Measurements from ENCODE around the gene ATP2B2.
"Not testable (repeated sequence)": the region's sequence is repeated elsewhere in the genome, so short reads cannot be mapped to it uniquely, and the experiment has no call there.

Gene ATP2B2

DNA sequence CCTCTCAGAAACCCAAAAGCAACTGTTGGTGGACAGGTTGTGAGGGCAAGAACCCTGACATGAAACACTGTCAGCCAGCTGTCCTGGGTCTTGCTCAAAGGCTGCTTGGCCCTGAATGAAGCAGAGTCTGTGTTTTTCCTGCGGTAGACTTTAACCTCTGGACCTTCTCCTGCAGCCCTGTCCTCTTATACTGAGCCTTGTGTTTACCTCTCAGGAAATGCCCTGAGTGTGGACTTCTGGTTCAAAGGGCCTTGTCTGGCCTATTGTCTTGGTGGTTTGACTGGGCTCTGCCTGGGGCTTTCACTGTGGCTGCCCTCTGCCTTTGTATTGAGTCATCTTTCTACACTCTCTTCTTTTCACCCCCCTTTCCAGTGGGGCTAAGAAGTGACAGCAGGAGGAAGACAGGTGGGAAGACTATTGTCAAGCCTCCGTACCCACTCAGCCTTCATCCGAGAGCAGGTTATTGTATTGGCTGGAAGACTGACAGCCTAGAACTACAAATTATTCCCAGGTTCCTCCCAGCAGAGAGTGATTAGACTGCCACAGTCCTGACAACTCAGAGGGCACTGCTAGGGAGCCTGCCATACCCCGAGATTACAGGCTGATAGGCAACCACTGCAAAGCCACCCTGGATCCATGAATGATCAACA, 187.9 kb downstream of the ATP2B2 start:
- DNase-seq = no peak

DNA sequence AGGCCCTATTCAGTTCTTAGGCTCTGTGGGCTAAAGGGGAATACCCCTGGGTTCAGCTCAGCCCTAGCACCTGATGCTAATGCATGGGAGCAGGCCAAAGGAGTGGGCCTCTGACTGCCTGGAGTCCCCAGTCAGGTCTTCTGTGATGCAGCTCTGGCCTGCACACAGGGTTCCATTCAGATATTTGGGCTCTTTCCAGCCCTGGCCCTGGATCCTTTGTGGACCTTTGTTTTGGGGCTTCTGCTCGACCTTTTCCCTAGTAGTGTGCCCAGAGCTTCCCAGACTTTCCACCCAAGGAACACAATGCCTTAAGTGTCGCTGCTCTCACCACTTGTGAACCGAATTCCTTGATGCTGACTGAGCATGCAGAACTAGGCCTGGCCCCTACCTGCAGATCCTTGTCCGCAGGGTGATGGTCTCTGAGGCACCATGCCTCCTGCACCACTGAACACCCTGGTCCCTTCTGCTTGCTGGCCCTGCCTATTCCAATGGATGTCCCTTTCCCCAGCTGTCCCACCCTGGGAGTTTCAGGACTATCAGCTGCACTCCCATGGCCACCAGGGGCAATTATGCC, 189.5 kb downstream of the ATP2B2 start:
- DNase-seq = no peak

DNA sequence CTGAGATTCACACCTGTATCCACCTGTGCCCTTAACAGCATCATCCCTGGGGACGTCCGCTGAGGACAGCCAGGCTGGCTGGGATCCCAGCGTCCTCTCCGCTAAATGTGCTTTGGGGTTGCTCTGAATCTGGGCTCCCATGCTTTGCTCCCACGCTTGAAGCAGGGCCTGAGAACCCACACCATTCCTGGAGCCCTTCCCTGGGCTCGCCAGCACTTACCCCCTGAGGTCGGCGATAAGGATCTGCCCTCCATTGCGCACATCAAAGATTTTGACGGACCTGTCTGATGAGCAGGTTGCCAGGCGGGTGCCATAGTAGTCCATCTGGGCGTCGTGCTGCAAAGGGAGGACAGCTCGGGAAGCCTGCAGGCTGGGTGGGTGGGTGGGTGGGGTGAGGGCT, 190.3 kb downstream of the ATP2B2 start:
- no peak for DNase-seq

DNA sequence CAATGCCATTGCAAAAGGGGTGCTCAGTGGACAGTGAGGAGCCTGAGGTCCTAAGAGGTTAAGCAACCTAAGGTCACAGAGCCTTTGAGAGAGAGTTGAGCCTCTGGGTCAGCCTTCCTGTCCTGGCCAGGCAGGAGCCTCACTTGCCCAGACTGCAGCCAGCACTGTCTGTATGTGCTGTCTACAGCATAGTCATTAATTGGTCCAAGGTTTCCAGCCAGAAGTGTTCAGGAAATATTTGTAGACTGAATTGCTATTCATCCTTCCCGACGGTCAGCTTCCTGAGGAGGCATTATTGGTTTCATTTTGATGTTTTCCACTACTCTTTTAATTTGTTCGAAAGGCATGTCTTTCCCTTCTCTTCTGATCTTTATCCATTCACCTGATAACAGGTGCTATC, 192.5 kb downstream of the ATP2B2 start:
- no peak for DNase-seq

DNA sequence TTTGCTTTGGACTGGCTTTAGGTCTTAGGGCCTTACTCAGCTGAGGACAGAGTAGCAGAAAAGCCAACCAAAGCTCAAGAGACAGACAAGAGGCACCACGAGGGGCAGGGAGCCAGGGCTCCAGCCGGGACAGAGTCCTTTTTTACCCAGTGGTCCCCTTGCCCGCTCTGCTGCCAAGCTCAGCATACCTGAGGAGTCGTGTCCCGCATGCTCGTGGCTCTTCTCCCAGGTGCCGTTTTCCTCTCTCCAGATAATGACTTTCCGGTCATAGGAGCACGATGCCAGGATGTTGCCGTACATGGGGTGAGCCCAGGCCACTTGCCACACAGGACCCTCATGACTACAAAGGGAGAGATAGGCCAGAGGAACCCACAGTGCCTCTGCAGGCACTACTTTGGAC, 193.0 kb downstream of the ATP2B2 start:
- no peak for DNase-seq

DNA sequence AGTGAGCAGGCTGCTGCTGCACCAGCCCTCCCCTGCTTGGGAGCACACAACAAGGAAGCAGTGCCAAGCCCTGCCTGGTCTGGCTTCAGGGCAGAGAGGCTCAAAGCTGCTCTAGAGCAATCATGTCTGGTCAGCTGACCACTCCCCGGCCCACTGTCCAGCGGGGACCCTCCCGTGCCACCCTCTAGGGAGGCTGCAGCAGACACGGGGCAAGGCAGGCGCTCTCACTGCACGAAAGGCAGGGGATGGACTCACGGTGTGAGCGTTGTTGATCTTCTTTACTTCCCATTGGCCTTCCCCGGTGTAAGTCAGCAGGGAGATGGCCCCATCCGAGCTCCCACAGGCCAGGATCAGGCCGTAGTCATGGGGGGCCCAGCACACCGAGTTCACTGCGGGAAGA, 193.7 kb downstream of the ATP2B2 start:
- no peak for DNase-seq

DNA sequence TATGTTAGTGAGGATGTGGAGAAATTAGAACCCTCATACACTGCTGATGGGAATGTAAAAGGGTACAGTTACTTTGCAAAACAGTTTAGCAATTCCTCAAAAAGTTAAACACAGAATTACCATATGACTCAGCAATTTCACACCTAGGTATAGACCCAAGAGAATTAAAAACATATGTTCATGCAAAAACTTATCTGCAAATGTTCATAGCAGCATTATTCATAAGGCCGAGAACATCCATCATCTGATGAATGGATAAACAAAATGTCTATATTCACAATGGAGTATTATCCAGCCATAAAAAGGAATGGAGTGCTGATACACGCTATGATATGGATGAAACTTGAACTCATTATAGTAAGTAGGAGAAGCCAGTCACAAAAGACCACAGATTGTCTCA, 194.8 kb downstream of the ATP2B2 start:
- DNase-seq = no peak

DNA sequence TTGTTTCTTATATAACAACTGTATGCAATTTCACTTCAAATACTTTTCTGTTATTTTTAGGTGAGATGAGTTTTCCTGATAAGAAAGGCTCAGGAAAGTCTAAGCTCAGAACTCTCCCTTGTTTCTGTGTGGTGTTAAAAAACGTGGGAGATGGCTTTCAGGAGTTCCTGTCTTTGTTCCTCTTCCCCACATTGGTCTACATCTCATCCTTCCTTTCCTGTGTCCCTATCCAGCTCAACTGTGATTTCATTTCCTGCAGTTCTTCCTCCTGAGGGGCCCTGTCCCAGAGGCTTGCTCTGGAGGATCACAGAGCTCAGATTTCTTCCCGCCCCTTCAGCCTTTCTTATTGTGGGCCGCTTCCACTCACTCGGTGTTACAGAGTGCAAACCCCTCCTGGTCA, 195.7 kb downstream of the ATP2B2 start:
- no peak for DNase-seq

DNA sequence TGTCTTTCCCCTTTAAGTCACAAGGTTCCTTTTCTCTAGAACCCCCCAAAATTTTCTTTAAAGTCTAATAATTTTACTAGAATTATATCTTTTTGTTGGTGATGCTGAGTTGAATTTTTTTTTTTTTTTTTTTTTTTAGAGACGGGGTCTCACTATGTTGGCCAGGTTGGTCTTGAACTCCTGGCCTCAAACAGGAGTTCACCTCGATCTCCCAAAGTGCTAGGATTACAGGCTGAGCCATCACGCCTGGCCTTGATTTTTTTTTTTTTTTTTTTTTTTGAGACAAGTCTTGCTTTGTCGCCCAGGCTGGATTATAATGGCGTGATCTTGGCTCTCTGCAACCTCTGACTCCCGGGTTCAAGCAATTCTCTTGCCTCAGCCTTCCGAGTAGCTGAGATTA, 196.7 kb downstream of the ATP2B2 start:
- DNase-seq = no peak

DNA sequence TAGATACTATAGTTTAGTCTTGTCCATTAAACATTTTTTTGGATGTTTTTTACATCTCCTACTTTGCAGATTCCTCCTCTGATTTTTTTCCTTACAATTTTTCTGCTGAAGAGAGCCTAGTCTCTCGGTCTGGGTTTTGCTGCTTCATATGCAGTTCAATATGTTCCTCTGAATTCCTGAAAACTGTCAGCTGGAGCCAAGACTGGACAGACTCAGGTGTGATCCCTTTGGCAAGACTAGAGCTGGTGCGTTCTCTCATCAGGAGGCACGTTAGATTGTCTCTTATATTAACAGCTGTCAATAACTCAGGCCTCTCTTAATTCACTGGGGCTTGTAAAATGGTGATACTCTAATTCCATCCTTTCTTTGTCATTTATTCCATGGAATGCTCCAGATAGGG, 199.2 kb downstream of the ATP2B2 start:
- no peak for DNase-seq

DNA sequence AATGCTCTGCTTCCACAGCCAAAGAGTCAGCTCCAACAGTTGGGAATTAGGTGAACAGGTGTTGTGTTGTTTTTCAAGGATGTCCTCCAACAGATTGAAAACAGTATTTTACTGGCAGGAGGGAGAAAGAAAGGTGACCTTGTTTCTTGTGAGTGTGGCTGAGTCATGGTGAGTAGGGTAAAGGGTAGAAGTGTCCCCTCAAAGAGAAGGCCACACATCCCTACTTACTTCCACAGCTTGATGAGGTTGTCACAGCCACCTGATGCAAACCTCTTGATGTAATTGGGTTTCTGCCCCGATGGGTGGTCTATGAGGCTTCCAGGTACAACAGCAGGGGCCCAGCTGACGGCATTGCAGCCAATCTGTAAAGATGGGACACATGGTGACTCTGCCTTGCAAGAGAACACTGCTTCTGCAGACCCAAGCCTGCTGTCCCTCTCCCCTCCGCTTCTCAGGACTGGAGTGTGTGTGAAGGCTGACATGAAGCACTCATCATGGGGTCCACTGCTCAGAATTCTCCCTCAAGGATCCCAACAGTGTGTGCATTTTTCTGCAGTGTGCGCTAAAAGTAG, 200.0 kb downstream of the ATP2B2 start:
- DNase-seq = no peak

DNA sequence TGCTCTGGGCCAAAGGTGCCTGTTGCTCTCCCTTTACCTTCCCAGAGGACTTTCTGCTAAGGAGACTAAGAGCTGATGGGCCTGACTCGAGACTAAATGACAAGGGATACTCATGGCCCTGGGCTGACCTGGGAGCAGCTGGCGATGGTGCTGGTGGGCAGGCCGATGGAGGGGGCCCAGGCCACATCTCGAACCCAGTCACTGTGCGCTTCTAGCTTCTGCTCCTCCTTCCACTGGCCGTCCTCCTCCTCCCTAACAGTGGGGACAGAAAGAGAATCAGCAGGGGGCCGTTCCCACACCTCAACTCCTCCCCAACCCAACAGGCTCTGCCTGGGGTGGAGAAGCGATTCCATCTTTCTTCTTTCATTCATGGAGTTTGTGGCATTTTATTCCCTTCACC, 200.5 kb downstream of the ATP2B2 start:
- DNase-seq = no peak

DNA sequence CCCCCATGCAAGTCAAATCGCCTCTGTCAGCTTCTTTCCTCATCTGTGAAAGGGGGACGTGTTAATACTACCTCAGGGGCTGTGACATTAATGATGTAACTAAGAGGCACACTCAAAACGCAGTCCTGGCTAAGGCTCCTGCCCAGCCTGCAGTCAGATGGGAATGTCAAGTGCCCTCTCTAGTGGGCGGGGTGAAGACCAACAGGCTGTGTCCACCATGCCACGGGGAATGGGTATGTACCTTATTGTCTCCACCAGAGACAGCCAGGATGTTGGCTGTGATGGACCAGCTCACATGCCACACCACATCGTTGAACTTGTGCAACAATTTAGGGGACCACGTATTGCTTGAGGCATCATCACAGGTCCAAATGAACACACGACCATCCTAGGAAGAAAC, 201.6 kb downstream of the ATP2B2 start:
- no peak for DNase-seq

DNA sequence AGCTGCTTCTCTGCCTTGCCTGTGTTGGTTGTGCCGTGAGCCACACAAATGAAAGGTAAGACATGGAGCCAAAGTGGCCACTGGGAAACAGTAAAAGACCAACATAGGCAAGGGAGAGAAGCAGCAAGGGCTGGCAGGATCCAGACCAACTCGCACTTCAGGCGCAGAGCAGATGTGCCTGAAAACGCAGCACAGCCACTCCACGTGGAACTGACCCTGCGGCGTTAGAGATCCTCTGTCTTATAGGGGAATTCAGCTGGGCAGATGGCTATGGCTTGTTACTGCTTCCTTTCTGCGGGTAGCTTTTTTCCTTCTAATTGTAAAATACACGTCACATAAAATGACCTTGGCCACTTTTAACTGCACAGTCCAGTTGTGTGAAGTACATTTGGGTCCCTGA, 202.3 kb downstream of the ATP2B2 start:
- no peak for DNase-seq

DNA sequence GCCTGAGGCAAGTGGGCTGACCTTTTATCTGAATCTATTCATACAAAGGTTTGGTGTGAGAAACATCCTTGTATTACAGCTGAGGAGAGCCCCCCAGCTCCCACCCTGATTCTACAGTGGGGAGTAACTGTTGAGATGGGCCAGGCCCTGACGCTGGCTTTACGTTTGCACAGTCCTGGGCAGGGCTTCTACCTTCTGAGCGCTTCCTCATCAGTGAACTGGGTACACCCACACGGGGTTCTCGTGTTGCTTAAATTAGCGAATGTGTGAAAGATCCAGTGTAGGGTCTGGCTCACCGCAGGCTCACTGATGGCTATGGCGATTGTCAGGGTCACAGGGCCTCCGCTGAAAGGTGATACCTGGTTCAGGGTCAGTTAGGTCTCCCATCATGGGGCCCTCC, 205.3 kb downstream of the ATP2B2 start:
- no peak for DNase-seq

DNA sequence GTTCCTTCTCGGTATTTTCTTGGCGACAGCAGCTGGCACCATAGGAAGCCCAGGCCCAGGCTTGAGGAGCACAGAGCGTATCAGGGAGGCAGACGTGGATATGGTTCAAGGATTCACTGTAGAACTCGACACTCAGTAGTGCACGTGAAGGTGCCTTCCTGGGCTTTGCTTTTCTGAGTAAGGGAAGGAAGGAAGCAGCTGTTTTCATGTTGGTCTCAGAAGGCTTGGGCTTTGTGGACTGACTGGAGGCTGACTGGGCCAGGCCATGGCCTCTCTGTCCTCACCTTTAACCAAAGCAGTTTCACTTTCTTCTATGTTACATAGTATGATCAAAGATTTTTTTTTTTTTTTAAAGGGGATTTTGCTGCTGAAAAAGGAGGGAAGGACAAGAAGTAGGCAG, 205.7 kb downstream of the ATP2B2 start:
- DNase-seq = no peak

DNA sequence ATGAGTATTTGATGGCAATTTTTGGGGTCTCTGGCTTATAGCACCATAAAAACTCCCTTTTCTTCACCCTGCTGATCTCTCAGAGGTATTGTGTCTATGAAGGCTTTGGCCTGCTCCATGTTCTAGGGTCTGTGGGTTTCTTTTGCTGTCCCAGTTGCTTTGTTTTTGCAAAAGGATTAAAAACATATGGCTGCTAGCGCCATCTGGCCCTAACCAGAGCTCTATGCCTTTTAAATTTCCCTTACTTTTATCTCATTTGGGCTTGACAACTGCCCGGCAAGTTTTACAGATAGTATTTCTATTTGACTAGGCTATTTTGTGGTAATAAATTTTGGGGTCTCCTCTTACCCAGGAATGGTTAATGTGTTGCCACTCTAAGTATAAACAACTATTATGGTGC, 206.2 kb downstream of the ATP2B2 start:
- no peak for DNase-seq

DNA sequence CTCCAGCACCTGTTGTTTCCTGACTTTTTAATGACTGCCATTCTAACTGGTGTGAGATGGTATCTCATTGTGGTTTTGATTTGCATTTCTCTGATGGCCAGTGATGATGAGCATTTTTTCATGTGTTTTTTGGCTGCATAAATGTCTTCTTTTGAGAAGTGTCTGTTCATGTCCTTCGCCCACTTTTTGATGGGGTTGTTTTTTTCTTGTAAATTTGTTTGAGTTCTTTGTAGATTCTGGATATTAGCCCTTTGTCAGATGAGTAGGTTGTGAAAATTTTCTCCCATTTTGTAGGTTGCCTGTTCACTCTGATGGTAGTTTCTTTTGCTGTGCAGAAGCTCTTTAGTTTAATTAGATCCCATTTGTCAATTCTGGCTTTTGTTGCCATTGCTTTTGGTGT, 207.3 kb downstream of the ATP2B2 start:
- DNase-seq = not testable (repeated sequence)

DNA sequence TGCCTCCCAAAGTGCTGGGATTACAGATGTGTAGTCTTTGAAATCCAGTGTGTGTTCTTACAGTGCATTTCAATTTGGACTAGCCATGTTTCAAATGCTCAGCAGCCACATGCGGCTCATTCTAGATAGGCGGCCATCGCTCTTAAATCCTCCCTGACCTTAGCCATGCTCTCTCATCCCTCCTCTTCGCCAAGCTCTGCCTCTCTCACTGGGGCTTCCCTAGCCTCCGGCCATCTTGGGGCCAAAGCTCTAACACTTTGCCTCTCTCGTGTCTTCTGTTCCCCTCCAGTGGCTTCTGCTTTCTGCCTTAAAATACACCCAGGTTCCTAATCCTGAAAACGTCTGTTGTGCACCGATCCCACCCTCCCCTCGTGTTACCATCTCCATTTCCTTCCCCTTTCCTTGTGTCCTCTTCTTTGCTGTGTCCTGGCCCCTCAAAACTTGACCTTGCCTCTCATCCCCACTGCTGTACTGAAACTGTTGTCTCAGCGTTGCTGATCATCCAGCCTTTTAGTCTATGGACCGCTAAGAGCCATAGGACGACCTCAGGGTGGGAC, 211.3 kb downstream of the ATP2B2 start:
- DNase-seq = no peak

DNA sequence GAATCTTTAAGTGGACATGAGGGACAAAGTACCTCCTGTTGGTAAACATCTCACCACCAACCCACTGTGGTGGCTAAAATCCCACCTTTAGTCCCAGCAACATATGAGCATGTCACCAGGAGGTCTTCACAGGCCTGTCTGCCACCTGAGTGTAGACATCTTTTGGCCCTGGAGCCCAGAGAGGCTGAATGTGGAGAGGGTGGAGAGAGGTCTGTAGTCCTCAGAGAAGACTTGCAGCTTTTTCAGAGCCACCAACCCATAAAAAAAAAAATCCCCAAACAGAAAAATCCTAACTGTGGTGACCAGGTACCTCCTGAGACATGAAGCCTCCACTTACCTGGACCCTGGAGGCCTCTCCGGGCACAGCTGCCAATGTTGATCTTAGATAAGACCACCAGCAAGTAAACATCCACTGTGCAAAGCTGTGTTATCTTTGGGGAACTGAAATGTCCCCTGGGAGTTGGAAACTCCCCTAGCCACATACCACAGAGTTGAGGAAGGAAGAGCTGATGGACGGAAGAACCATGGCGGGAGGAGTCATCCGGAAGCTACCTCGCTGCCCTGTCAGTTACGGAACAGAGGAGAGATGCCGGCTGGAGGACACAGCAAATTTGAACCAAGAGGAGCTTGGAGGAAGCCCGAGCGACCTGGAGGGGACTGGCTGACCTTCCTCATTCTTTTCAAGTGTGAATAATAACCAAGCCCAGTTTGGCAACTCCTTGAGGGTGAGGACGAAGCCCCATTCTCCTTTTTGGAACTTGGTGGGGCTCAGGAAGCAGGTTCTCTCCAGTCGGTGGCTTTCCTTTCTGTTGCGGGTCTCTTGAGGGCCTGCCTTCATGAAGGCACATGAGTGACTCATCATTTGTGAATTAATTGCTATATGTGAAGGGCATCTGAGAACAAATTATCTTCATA, 212.6 kb downstream of the ATP2B2 start, which contains the start of gene GHRL:
GHRL (minus strand) TSS at position 443 of the 915 bp plus-strand sequence. CDS start 2,767 bp downstream, outside the sequence.
- DNase-seq = no peak

DNA sequence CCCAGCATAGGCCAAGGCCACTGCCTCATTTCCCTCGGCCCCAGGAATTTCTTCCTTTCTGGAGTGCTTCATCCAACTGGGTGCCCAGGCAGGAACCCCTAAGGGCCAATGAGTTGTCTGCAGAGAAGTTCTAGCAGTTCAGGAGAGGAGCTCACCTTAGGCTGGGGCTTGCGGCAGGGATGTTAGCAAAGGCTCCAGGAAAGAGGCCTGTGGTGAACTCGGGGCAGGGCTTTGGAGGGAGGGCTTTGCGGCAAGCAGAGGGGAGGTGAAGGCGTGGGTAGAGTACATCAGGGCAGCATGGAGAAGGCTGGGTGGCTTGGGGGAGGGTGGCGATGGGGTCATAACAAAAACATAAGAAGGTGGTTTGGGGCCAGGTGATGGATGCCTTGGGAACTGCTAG, 213.7 kb downstream of the ATP2B2 start:
- no peak for DNase-seq

DNA sequence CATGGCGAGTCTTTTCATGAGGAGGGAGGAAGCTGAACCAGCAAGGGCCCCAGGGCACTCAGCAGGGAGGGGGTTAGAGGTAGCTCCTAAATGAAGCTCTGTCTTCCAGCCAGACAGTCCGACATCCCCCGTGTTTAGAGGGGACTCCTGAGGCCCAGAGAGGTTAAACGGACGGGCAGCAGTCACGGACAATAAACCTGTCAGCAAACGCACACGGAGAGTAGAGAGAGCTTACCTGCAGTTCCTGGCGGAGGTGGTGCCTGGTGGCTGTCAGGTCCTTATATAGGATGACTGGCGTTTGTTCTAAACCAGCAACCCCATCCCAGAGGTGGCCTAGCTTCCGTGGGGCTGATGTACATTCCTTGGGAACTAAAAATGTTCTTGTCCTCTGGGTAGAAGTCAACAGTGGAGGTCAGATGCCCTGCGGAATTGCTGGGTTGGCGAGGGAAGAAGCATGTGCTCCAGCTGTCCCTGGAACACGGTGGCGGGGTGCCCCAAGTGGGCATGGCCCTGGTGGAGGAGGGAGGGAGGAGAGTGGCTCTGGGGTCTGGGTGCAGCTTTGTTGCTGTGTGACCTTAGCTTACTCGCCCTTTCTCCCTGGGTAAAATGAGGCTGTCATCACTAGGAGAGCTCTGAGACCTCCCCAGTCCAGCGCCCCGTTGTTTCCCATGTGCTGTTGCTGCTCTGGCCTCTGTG, 214.8 kb downstream of the ATP2B2 start:
- DNase-seq = no peak
